Astrocyte (in vitro differentiated cells and primary cell): Measurements from ENCODE around the gene TMEM87A. TPM values are rescaled to one million over a fixed set of nuclear protein-coding genes. Genes with fewer than 3 reads are reported as not detected.

Experiments
- DNase-seq: peaks from one replicate; pipeline ENCODE4 v3.0.0-alpha.2; 2010; ENCODE audit warnings: low read depth
- FAIRE-seq: peaks from 2 replicates; lab custom pipeline; 2011; peaks lifted over from hg19 to GRCh38; lab: Jason Lieb, UNC
- H2AFZ ChIP-seq: 2 replicates; pipeline ENCODE4 v1.6.0; 2012; ENCODE audit warnings: low read depth, low read length, inconsistent platforms
- H3K27ac ChIP-seq: 2 replicates; pipeline ENCODE4 v1.5.1; 2011; ENCODE audit warnings: low read depth, low read length, inconsistent platforms
- H3K27me3 ChIP-seq: 2 replicates; pipeline ENCODE4 v1.6.0; 2011; ENCODE audit warnings: low read length, inconsistent platforms; ENCODE audit not compliant: insufficient read depth
- H3K36me3 ChIP-seq: 2 replicates; pipeline ENCODE4 v1.5.1; 2011; ENCODE audit warnings: low read length, inconsistent platforms; ENCODE audit not compliant: insufficient read depth
- H3K4me1 ChIP-seq: 2 replicates; pipeline ENCODE4 v1.5.1; 2011; ENCODE audit warnings: low read length, inconsistent platforms; ENCODE audit not compliant: insufficient read depth
- H3K4me2 ChIP-seq: 2 replicates; pipeline ENCODE4 v1.6.0; 2012; ENCODE audit warnings: low read length, inconsistent platforms
- H3K4me3 ChIP-seq: 2 replicates; pipeline ENCODE4 v1.5.1; 2011; ENCODE audit warnings: low read depth, mild to moderate bottlenecking, low read length, inconsistent platforms; ENCODE audit not compliant: insufficient read depth
- H3K79me2 ChIP-seq: 2 replicates; pipeline ENCODE4 v1.6.0; 2012; ENCODE audit warnings: mild to moderate bottlenecking, low read length, inconsistent platforms; ENCODE audit not compliant: insufficient read depth
- H3K9ac ChIP-seq: 2 replicates; pipeline ENCODE4 v1.6.0; 2012; ENCODE audit warnings: mild to moderate bottlenecking, low read length, inconsistent platforms
- H3K9me3 ChIP-seq: 2 replicates; pipeline ENCODE4 v1.5.1; 2012; ENCODE audit warnings: low read depth, mild to moderate bottlenecking, low read length, inconsistent platforms; ENCODE audit not compliant: insufficient read depth
- H4K20me1 ChIP-seq: 2 replicates; pipeline ENCODE4 v1.6.0; 2012; ENCODE audit warnings: low read length, inconsistent platforms; ENCODE audit not compliant: insufficient read depth
- H3K27ac Mint-ChIP-seq: one replicate; pipeline ENCODE4 v1.8.0; 2021; ENCODE audit warnings: mild to moderate bottlenecking, mixed read lengths; ENCODE audit not compliant: unreplicated experiment
- H3K27me3 Mint-ChIP-seq: one replicate; pipeline ENCODE4 v1.8.0; 2021; ENCODE audit warnings: low read depth, mixed read lengths; ENCODE audit not compliant: unreplicated experiment
- H3K36me3 Mint-ChIP-seq: one replicate; pipeline ENCODE4 v1.8.0; 2021; ENCODE audit warnings: low read depth, mixed read lengths; ENCODE audit not compliant: unreplicated experiment
- H3K4me1 Mint-ChIP-seq: one replicate; pipeline ENCODE4 v1.8.0; 2021; ENCODE audit warnings: low read depth, mixed read lengths; ENCODE audit not compliant: unreplicated experiment
- H3K4me3 Mint-ChIP-seq: one replicate; pipeline ENCODE4 v1.8.0; 2021; ENCODE audit warnings: mild to moderate bottlenecking, moderate library complexity, mixed read lengths; ENCODE audit not compliant: unreplicated experiment
- H3K9me3 Mint-ChIP-seq: one replicate; pipeline ENCODE4 v1.8.0; 2021; ENCODE audit warnings: mild to moderate bottlenecking, mixed read lengths; ENCODE audit not compliant: unreplicated experiment
- EZH2 ChIP-seq: IDR thresholded peaks from 2 replicates; pipeline ENCODE4 v1.6.1; 2012; ENCODE audit warnings: mild to moderate bottlenecking, low read length, inconsistent platforms; ENCODE audit not compliant: insufficient read depth
- total RNA-seq: library from RNA; stranded (reverse); gene quantifications from 2 replicates; pipeline ENCODE4 v1.2.1, GENCODE V29; 2021
- TF ChIP-seq, protein P1 (sequence below): IDR thresholded peaks from 2 replicates; pipeline ENCODE4 v1.5.1; 2011; ENCODE audit warnings: low read depth, mild to moderate bottlenecking, inconsistent platforms, low read length, moderate library complexity; ENCODE audit not compliant: insufficient read depth

TMEM87A gene
- total RNA-seq, 1 donor from 2014 or later = 40.9 TPM

DNA sequence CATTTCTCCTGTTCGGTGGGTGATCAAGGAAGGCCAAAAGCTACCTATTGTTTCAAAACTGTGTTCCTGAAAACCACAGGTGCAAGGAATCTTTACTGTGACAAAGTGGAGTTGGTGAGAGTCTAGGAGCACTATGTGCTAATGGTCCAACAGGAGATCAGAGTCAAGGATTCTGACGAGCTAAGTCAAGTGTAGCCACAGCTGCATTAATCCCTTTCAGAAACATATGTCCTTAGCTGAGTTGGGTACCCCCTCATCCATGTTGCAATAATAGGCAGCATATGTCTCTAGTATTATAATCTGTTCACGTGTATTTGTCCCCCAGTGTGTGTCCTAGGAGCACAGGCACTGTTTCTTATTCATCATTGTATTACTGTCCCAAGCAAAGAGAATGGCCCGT is 66.8 kb downstream of the TMEM87A start:
- H3K9me3 ChIP-seq = no peaks in the 10 kb centered on the region
- peaks cover 5% of the 10 kb centered on the region for H3K4me1 ChIP-seq
- no peak overlapping the region for H2AFZ ChIP-seq
- H3K4me3 ChIP-seq = no peak overlapping the region
- peak overlapping the region; percentile 98 for H3K4me3 Mint-ChIP-seq
- no peak overlapping the region for H3K27ac Mint-ChIP-seq
- no peaks in the 10 kb centered on the region for H3K36me3 Mint-ChIP-seq
- DNase-seq = no peak
- H4K20me1 ChIP-seq = peaks cover 30% of the 10 kb centered on the region
- H3K27me3 Mint-ChIP-seq = no peaks in the 10 kb centered on the region
- H3K36me3 ChIP-seq = peaks cover 14% of the 10 kb centered on the region
- H3K9ac ChIP-seq = no peak overlapping the region
- no peak overlapping the region for H3K27ac ChIP-seq
- no peaks in the 10 kb centered on the region for H3K27me3 ChIP-seq
- H3K79me2 ChIP-seq = peaks cover 60% of the 10 kb centered on the region
- peaks cover 13% of the 10 kb centered on the region for H3K4me1 Mint-ChIP-seq
- FAIRE-seq = no peak
- H3K9me3 Mint-ChIP-seq = no peaks in the 10 kb centered on the region
- no peak for TF ChIP-seq EZH2
- TF ChIP-seq, protein P1, sequence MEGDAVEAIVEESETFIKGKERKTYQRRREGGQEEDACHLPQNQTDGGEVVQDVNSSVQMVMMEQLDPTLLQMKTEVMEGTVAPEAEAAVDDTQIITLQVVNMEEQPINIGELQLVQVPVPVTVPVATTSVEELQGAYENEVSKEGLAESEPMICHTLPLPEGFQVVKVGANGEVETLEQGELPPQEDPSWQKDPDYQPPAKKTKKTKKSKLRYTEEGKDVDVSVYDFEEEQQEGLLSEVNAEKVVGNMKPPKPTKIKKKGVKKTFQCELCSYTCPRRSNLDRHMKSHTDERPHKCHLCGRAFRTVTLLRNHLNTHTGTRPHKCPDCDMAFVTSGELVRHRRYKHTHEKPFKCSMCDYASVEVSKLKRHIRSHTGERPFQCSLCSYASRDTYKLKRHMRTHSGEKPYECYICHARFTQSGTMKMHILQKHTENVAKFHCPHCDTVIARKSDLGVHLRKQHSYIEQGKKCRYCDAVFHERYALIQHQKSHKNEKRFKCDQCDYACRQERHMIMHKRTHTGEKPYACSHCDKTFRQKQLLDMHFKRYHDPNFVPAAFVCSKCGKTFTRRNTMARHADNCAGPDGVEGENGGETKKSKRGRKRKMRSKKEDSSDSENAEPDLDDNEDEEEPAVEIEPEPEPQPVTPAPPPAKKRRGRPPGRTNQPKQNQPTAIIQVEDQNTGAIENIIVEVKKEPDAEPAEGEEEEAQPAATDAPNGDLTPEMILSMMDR = no peak
- peak overlapping the region; percentile 87 for H3K4me2 ChIP-seq

DNA sequence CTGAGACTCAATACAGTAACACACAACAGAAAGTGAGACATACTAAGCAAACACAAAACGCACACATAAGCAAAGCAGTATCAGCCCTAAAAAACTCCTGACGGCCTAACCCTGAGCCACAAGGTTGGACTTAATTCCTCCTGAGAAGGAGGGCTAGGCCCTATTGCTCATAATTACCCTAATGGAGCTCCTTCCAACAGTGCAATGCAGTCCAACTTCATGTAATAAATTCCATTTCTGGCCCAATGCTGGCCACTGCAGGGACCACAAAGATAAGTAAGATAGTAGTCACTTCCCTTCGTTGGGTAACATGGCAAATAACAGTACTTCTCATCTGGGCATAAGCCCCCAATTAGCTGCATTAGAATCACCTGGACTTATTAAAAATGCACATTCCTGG is 69.3 kb downstream of the TMEM87A start:
- H3K9me3 Mint-ChIP-seq = no peaks in the 10 kb centered on the region
- Histone ChIP-seq H3K27me3 (no peaks in the 10 kb centered on the region), H3K9me3 (no peaks in the 10 kb centered on the region), H3K4me1 (peaks cover 5% of the 10 kb centered on the region), H3K9ac (no peak overlapping the region), H3K36me3 (no peaks in the 10 kb centered on the region), H3K27ac (no peak overlapping the region), H2AFZ (no peak overlapping the region), H3K79me2 (peaks cover 72% of the 10 kb centered on the region), H3K4me2 (no peak overlapping the region), H3K4me3 (no peak overlapping the region), H4K20me1 (peaks cover 33% of the 10 kb centered on the region)
- no peak for FAIRE-seq
- H3K27ac Mint-ChIP-seq = no peak overlapping the region
- TF ChIP-seq, protein P1 = no peak
- TF ChIP-seq EZH2 = no peak
- peaks cover 6% of the 10 kb centered on the region for H3K36me3 Mint-ChIP-seq
- no peak overlapping the region for H3K4me3 Mint-ChIP-seq
- H3K4me1 Mint-ChIP-seq = peaks cover 13% of the 10 kb centered on the region
- H3K27me3 Mint-ChIP-seq = no peaks in the 10 kb centered on the region
- DNase-seq = peak; percentile 30

DNA sequence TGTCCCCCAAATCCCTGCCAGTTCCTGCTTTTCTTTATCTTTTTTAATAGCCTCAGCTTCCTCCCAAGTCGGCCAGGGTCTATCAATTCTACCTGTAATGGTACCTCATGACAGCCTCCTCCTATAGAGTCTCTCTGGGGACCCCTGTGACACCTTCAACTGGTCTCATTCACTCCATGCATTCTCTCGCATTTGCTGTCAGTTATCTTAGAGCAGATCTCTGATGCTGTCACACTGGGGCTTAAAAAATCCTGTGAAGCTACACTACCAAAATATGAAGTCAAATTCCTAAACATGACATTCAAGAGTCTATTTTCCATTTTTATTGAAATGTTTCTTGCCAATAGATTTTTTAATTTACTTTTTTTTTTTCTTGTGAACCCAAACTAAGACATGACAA is 70.6 kb downstream of the TMEM87A start:
- Histone ChIP-seq H3K27me3 (no peaks in the 10 kb centered on the region), H3K36me3 (peaks cover 8% of the 10 kb centered on the region), H3K4me2 (no peak overlapping the region), H3K4me3 (no peak overlapping the region), H3K27ac (no peak overlapping the region), H3K79me2 (peaks cover 67% of the 10 kb centered on the region), H3K9me3 (no peaks in the 10 kb centered on the region), H4K20me1 (peaks cover 33% of the 10 kb centered on the region), H3K4me1 (peaks cover 5% of the 10 kb centered on the region), H3K9ac (no peak overlapping the region), H2AFZ (no peak overlapping the region)
- no peak for DNase-seq
- Mint-ChIP-seq H3K9me3 (no peaks in the 10 kb centered on the region), H3K27me3 (no peaks in the 10 kb centered on the region), H3K27ac (no peak overlapping the region), H3K36me3 (peaks cover 6% of the 10 kb centered on the region), H3K4me3 (no peak overlapping the region), H3K4me1 (peaks cover 12% of the 10 kb centered on the region)
- TF ChIP-seq EZH2 = no peak
- TF ChIP-seq, protein P1 = no peak
- FAIRE-seq = no peak
